Activated T-helper 1 cell treated with Interleukin-2 at 50 U/mL for 16 hours (primary cell): ENCODE results near the gene HERPUD1.
"Not testable (repeated sequence)": the region's sequence is repeated elsewhere in the genome, so short reads cannot be mapped to it uniquely, and the experiment has no call there.

Source experiments
- DNase-seq: peaks from one replicate; pipeline ENCODE4 v3.0.0-alpha.2; 2020; ENCODE audit warnings: low read depth

HERPUD1 gene, protein sequence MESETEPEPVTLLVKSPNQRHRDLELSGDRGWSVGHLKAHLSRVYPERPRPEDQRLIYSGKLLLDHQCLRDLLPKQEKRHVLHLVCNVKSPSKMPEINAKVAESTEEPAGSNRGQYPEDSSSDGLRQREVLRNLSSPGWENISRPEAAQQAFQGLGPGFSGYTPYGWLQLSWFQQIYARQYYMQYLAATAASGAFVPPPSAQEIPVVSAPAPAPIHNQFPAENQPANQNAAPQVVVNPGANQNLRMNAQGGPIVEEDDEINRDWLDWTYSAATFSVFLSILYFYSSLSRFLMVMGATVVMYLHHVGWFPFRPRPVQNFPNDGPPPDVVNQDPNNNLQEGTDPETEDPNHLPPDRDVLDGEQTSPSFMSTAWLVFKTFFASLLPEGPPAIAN

GRCh38 chr16:56931892-56932720, at the start of gene HERPUD1:
HERPUD1 (plus strand) TSS chr16:56932142; CDS start chr16:56932245, 103 bp downstream.
- peak; percentile 99 for DNase-seq

DNA sequence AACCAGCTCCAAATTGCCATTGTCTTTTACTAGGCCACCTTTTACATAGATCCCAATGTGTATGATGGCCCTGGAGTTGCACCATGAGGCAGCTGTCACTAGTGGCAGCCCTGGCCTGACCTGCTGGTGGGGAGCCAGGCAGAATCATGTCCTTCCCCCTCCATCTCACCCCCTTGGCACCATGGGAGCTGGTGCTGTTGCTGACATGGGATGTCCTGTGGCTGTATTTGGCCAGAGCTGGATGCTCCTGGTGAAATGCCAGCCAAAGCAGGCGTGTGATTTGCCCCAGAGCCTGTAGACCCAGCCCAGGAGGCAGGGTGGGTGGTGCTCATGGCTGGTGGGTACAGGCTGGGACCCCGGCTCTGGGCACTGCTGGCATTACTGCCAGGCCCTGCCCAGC, 48.4 kb upstream of the HERPUD1 start:
- DNase-seq = no peak

DNA sequence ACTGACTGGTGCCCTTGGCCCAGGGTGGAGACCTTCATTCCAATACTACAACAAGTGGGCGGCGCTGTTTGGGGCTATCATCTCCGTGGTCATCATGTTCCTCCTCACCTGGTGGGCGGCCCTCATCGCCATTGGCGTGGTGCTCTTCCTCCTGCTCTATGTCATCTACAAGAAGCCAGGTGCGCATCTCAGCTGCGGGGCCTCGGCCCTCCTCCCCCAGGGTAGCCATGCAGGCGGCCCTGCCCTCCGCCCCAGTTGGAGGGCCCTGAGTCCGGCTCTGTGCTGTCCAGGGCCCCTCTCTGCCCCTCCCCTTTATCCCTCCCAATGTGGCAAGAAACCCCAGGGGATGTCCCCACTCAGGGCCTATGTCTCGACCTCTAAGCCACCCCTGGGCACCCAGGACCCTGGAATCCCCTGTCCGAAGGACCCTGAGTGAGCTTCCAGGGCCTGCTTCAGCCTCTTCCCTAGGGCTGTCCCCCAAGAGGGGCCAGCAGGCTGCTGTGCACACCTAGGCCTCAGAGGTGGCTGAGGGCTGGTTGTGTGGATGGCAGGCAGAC, 47.8 kb upstream of the HERPUD1 start:
- no peak for DNase-seq

DNA sequence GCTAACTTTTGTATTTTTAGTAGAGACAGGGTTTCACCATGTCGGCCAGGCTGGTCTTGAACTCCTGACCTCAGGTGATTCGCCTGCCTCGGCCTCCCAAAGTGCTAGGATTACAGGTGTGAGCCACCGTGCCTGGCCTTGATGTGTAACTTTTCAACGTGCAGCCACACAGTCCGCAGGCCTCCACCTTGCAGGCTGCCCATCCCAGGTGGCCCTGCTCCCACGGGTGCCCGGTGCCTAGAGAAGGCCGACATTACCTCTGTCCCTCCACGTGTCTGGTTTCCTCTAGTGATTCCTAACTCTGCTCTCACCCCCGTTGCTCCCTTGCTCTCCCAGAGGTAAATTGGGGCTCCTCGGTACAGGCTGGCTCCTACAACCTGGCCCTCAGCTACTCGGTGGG, 47.0 kb upstream of the HERPUD1 start:
- not testable (repeated sequence) for DNase-seq

DNA sequence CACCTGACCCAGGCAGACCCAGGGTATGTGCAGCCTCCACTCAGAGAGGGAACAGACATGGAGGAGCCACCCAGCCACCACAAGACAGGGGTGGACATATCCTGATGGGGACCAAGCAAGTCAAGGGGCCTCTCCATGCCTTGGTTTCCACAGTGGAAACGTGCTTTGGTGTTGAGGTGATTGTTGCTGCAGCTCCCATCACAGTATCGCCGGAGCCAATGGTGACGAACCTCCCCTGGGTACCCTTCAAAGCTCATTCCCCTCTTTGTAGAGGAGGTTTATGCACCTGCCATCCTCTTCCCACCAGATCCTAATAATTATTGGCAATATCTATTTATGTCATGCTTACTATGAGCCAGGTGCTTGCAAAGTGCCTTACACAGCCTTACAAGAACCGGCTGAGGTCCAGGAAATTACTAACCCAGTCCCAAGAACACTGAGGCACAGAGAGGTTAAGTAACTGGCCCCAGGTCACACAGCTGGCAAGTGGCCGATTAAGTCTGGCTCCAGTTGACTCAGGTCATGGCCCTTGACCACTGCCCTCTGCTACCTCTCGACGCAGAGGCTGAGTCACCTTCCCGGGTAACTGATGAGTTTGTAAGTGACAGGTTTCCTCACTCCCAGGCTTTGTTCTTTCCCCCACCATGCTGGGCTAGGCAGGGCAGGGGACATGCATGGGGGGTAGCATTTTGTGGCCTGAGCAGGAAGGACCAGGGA, 46.3 kb upstream of the HERPUD1 start:
- DNase-seq = no peak

GRCh38 chr16:56886296-56886695, 45.6 kb upstream of the HERPUD1 start:
- DNase-seq = no peak

DNA sequence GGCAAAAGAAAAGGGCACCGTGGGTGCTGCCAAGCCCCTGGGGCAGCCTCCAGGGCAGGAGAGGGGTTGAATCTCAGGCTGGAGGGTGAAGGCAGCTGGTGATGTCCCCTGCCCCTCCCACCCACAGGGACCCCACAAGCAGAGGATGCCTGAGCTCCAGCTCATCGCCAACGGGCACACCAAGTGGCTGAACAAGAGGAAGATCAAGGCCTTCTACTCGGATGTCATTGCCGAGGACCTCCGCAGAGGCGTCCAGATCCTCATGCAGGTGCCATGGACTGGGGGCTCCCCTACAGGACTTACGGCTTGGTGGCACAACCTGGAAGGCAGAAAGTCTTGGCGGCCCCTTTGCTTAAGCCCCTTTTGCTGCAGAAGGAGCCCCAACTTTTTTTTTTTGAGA, 45.1 kb upstream of the HERPUD1 start:
- DNase-seq = no peak

DNA sequence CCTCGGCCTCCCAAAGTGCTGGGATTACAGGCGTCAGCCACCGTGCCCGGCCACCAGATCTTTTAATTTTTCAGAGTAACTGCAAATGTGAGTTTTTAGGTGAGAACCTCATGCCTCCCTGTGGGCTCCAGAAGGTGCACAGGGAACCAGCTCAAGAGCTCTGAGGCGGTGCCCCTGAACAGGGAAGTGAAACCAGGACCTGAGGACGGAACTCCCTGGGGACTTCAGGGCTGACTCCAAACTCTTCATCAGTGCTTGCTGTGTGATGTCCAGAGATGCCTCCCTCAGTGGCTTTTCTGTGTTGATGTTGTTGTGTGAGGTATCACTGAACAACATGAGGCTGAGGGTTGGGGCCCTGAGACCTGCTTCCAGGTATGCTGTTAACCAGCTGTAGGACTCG, 43.1 kb upstream of the HERPUD1 start:
- DNase-seq = no peak

- no peak for DNase-seq
Observed at GRCh38 chr16:56889206-56889605, 42.7 kb upstream of the HERPUD1 start.

- no peak for DNase-seq
Observed at GRCh38 chr16:56891685-56892084, 40.3 kb upstream of the HERPUD1 start.

- DNase-seq = no peak
Observed at GRCh38 chr16:56892705-56893104, 39.2 kb upstream of the HERPUD1 start.

GRCh38 chr16:56894331-56894917, 37.5 kb upstream of the HERPUD1 start:
- no peak for DNase-seq

DNA sequence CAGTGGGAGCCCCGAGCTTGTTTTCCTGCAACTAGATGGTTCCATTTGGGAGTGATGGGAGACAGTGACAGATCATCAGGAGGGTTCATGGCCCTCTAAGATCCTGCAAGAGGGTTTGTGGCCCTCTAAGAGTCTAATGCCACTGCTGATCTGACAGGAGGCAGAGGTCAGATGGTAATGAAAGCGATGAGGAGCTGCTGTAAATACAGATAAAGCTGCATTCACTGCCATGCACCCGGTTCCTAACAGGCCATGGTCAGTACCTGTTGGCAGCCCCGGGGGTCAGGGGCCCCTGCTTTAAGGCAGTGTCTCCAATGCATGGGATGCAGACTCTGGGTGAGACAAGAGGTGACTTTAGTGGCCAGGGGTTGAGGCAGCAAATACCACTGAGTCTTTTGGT, 36.1 kb upstream of the HERPUD1 start:
- DNase-seq = no peak

DNA sequence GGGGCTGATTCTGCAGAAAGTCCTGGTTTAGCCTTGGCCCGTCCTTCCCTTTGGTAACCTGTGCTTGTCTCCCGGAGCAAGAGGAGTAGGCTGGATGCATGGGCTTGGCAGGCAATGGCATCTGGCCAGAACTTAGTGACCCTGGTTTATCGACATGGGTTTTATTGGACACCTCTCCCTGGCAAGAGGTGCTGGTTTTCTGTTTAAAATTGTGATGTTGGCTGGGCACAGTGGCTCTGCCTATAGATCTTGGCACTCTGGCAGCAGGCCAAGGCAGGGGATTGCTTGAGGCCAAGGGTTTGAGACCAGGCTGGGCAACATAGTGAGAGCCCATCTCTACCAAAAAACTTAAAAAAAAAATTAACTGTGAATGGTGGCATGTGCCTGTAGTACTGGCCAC, 35.7 kb upstream of the HERPUD1 start:
- DNase-seq = no peak

DNA sequence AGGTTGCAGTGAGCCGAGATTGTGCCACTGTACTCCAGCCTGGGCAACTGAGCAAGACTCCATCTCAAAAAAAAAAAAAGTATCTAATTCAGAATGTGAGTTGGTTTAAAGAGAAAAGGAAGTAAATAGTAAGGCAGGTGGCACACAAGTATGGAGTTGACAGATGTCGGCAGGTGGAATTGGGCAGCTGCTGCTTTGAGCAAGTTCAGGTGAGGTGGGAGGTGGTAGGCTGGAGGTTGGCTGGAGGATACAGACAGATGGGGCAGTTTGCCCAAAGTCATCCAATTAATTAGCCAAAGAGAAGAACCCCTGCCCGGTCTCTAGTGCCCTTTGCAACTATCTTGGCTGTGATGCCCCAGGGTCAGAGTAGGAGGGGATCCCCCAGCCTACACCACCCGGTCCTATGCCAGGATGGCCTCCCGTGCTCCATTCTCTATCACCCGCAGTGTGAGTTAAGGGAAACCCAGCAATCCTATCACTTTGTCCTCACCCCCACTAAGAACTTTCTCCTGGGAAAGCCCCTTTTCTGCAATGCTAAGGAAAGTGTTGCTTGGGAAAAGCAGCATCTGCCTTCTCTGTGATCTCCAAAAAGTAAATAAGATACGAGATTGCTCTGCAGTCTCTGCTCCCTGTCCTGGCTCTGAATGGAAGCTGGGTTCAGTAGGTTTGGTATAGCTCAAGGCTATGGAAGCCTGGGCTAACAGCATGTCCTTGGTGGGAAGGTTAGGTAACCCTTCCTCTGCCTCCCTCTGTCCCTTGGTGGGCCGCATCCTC, 34.7 kb upstream of the HERPUD1 start:
- no peak for DNase-seq

DNA sequence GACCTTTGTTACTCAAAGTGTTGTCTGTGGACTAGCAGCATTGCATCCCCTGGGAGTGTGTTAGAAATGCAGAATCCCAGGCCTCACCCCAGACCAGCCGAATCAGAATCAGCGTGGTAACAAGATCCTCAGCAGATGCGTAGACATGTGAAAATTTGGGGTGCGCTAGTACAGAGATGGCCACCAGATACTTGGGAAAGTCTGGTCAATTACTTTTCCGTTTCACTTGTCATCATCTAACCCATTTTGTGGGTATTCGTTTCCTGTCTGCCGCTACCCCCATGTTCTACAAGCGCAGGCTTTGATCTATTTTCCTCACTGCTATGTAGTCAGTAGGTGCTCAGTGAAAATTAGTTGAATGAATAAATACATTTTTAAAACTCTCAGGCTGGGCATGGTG, 33.1 kb upstream of the HERPUD1 start:
- no peak for DNase-seq

DNA sequence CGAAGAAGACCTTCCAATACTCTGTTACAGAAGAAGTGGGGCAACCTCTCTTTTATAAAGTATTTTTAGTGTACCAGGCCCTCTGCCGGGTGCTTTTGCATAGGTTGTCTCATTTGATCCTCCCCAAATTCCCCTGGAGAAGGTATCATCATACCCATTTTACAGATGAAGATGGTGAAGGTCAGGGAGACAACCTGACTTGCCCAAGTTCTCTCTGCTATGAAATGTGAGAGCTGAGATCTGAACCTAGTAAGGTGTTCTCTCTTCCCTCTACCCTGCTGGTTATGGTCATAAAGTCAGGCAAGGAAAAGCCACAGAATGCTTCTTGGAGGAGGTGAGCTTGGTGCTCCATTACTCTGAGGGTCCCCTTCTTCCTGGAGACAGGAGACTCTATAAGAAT, 28.1 kb upstream of the HERPUD1 start:
- DNase-seq = no peak

GRCh38 chr16:56907401-56907800, 24.5 kb upstream of the HERPUD1 start:
- no peak for DNase-seq

DNA sequence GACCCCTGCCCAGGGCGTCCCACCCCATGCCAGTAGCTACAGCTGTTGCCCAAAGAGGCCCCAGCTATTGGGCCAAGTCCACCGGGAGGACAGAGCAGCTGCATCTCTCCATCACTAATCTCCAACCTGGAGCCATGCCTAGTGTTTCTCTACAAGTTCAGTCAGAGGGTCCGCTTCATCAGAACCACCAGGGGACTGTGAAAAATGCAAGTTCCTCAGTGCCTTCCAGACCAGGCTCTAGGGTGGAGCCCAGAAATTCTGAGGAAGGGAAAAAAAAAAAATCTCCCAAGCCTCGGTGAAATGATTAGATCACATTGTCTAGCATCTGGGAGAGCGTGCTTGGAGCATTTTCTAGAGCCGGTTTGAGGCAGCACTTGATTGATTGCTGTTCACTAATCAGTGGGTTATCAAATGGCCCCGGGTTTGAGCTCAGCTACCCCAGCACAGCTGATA, 22.4 kb upstream of the HERPUD1 start:
- no peak for DNase-seq

DNA sequence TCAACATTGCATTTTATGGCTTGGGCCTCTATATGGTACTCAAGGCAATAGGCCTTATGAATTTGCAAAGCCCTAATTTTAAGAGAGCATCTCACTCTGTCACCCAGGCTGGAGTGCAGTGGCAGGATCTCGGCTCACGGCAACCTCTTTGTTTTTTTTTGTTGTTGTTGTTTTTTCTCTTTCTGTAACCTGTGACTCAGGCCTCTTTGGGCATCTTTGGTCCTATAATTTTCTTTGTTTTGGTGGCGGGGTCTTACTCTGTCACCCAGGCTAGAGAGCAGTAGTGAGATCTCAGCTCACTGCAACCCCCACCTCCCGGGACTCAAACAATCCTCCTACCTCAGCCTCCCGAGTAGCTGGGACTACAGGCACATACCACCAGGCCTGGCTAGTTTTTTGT, 21.8 kb upstream of the HERPUD1 start:
- no peak for DNase-seq
